PC-9 (cell line): ENCODE results near the gene SLITRK5.

Experiments used
- EZH2 ChIP-seq: fragments of 200-600 bp; sonication (generic); IDR thresholded peaks from 2 replicates; pipeline ENCODE4 v1.8.0; 2017; ENCODE audit warnings: antibody characterized with exemption, low read depth
- TF ChIP-seq, protein P1 (sequence below): fragments of 200-600 bp; sonication (generic); conservative IDR thresholded peaks from 2 replicates; pipeline ENCODE4 v1.6.1; 2017; ENCODE audit warnings: mixed run types, antibody characterized with exemption, mild to moderate bottlenecking, moderate library complexity

DNA sequence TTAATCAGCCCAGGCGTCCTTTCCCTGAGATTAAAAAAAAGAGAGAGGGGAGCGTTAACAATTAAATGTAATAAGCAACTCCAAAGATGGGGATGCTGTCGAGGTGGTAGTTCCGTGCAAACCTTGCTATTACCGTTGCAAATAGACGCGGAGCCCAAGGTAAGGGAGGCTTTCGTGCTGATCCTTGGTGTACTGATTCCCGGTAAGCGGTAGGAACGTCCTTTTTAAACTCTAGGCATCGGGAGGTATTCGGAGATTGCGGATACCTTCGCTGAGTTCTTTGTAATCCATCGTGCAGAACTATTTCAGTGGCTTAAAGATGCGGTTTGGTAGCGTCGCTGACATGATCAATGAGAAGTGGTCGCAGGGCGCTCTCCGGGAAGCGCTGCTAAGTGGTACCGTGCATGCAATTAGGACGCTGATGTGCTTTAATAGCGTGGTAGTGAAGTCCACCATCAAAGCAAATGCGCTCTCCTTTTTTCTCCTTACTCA, 3.1 kb downstream of the SLITRK5 start:
- TF ChIP-seq, protein P1, sequence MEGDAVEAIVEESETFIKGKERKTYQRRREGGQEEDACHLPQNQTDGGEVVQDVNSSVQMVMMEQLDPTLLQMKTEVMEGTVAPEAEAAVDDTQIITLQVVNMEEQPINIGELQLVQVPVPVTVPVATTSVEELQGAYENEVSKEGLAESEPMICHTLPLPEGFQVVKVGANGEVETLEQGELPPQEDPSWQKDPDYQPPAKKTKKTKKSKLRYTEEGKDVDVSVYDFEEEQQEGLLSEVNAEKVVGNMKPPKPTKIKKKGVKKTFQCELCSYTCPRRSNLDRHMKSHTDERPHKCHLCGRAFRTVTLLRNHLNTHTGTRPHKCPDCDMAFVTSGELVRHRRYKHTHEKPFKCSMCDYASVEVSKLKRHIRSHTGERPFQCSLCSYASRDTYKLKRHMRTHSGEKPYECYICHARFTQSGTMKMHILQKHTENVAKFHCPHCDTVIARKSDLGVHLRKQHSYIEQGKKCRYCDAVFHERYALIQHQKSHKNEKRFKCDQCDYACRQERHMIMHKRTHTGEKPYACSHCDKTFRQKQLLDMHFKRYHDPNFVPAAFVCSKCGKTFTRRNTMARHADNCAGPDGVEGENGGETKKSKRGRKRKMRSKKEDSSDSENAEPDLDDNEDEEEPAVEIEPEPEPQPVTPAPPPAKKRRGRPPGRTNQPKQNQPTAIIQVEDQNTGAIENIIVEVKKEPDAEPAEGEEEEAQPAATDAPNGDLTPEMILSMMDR: no peak
- no peak for TF ChIP-seq EZH2
